ENCODE measurements around the gene VWA8. TPM values are rescaled to one million over a fixed set of nuclear protein-coding genes. Genes with fewer than 3 reads are reported as not detected.
A peak's percentile ranks its signal among the peaks of the same experiment; 100 is the strongest.

VWA8 gene
- total and polyA plus RNA-seq, 2 donors, result 8.8 to 45.9 TPM

- H3K27ac ChIP-seq (ENCODE audit: low read depth), result no peak overlapping the region
Observed at GRCh38 chr13:41780715-41781706, 179.9 kb downstream of the VWA8 start.

GRCh38 chr13:41775251-41775650 is 185.7 kb downstream of the VWA8 start:
- no peak overlapping the region for H3K4me3 ChIP-seq (ENCODE audit: low read depth, low read length)
- 77% methylated on average over 2 of the region's 2 CpGs for WGBS
- H3K4me1 ChIP-seq (ENCODE audit: insufficient read depth), result no peaks in the 10 kb centered on the region
- no peak overlapping the region for H3K27ac ChIP-seq (ENCODE audit: low read depth)
- H3K36me3 ChIP-seq (ENCODE audit: insufficient read depth), result peaks cover 4% of the 10 kb centered on the region
- no peak for DNase-seq (ENCODE audit: extremely low spot score)

More at GRCh38 chr13:41780715-41781706, 179.9 kb downstream of the VWA8 start:
- H3K36me3 ChIP-seq (ENCODE audit: insufficient read depth), result peaks cover 6% of the 10 kb centered on the region
- WGBS, result 67% methylated on average over 5 of the region's 5 CpGs
- no peak overlapping the region for H3K4me3 ChIP-seq (ENCODE audit: low read depth, low read length)
- DNase-seq (ENCODE audit: extremely low spot score), result no peak
- no peaks in the 10 kb centered on the region for H3K4me1 ChIP-seq (ENCODE audit: insufficient read depth)

- no peak for DNase-seq (ENCODE audit: extremely low spot score)
- Histone ChIP-seq H3K27ac (ENCODE audit: low read depth) (no peak overlapping the region), H3K4me3 (ENCODE audit: low read depth, low read length) (no peak overlapping the region), H3K36me3 (ENCODE audit: insufficient read depth) (peaks cover 4% of the 10 kb centered on the region), H3K4me1 (ENCODE audit: insufficient read depth) (no peaks in the 10 kb centered on the region)
Observed at GRCh38 chr13:41774605-41775218, 186.2 kb downstream of the VWA8 start.

- no peak for DNase-seq (ENCODE audit: extremely low spot score)
- H3K27ac ChIP-seq (ENCODE audit: low read depth), result no peak overlapping the region
- no peak overlapping the region for H3K4me3 ChIP-seq (ENCODE audit: low read depth, low read length)
- no peaks in the 10 kb centered on the region for H3K36me3 ChIP-seq (ENCODE audit: insufficient read depth)
- WGBS, result 95% methylated on average over 1 of the region's 1 CpG
- H3K4me1 ChIP-seq (ENCODE audit: insufficient read depth), result no peaks in the 10 kb centered on the region
Observed at GRCh38 chr13:41767801-41768200, 193.1 kb downstream of the VWA8 start.

- Histone ChIP-seq H3K4me1 (ENCODE audit: insufficient read depth) (no peaks in the 10 kb centered on the region), H3K27ac (ENCODE audit: low read depth) (no peak overlapping the region), H3K36me3 (ENCODE audit: insufficient read depth) (no peaks in the 10 kb centered on the region), H3K4me3 (ENCODE audit: low read depth, low read length) (no peak overlapping the region)
- WGBS, result 76% methylated on average over 1 of the region's 1 CpG
- no peak for DNase-seq (ENCODE audit: extremely low spot score)
Observed at GRCh38 chr13:41766439-41766838, 194.5 kb downstream of the VWA8 start.

- no peaks in the 10 kb centered on the region for H3K4me1 ChIP-seq (ENCODE audit: insufficient read depth)
- no peaks in the 10 kb centered on the region for H3K36me3 ChIP-seq (ENCODE audit: insufficient read depth)
- 82% methylated on average over 5 of the region's 5 CpGs for WGBS
- H3K27ac ChIP-seq (ENCODE audit: low read depth), result no peak overlapping the region
- H3K4me3 ChIP-seq (ENCODE audit: low read depth, low read length), result no peak overlapping the region
- DNase-seq (ENCODE audit: extremely low spot score), result no peak
Observed at GRCh38 chr13:41765813-41766212, 195.1 kb downstream of the VWA8 start.

- Histone ChIP-seq H3K4me3 (ENCODE audit: low read depth, low read length) (no peak overlapping the region), H3K36me3 (ENCODE audit: insufficient read depth) (no peaks in the 10 kb centered on the region), H3K4me1 (ENCODE audit: insufficient read depth) (no peaks in the 10 kb centered on the region), H3K27ac (ENCODE audit: low read depth) (no peak overlapping the region)
- 75% methylated on average over 1 of the region's 1 CpG for WGBS
- DNase-seq (ENCODE audit: extremely low spot score), result no peak
Observed at GRCh38 chr13:41765020-41765419, 195.9 kb downstream of the VWA8 start.

GRCh38 chr13:41764558-41764957 is 196.4 kb downstream of the VWA8 start:
- 95% methylated on average over 4 of the region's 4 CpGs for WGBS
- H3K4me3 ChIP-seq (ENCODE audit: low read depth, low read length), result no peak overlapping the region
- H3K4me1 ChIP-seq (ENCODE audit: insufficient read depth), result no peaks in the 10 kb centered on the region
- no peak overlapping the region for H3K27ac ChIP-seq (ENCODE audit: low read depth)
- DNase-seq (ENCODE audit: extremely low spot score), result no peak
- H3K36me3 ChIP-seq (ENCODE audit: insufficient read depth), result no peaks in the 10 kb centered on the region

GRCh38 chr13:41763782-41764181 is 197.1 kb downstream of the VWA8 start:
- no peak for DNase-seq (ENCODE audit: extremely low spot score)
- Histone ChIP-seq H3K4me1 (ENCODE audit: insufficient read depth) (no peaks in the 10 kb centered on the region), H3K4me3 (ENCODE audit: low read depth, low read length) (no peak overlapping the region), H3K27ac (ENCODE audit: low read depth) (no peak overlapping the region), H3K36me3 (ENCODE audit: insufficient read depth) (no peaks in the 10 kb centered on the region)
- WGBS, result 66% methylated on average over 3 of the region's 3 CpGs

- H3K4me1 ChIP-seq (ENCODE audit: insufficient read depth), result no peaks in the 10 kb centered on the region
- WGBS, result 51% methylated on average over 5 of the region's 5 CpGs
Observed at GRCh38 chr13:41762796-41763195, 198.1 kb downstream of the VWA8 start.

GRCh38 chr13:41756198-41756880 is 204.6 kb downstream of the VWA8 start:
- no peaks in the 10 kb centered on the region for H3K4me1 ChIP-seq (ENCODE audit: insufficient read depth)
- no peak overlapping the region for H3K4me3 ChIP-seq (ENCODE audit: low read depth, low read length)
- WGBS, result 87% methylated on average over 1 of the region's 1 CpG
- H3K36me3 ChIP-seq (ENCODE audit: insufficient read depth), result no peaks in the 10 kb centered on the region
- no peak for DNase-seq (ENCODE audit: extremely low spot score)
- H3K27ac ChIP-seq (ENCODE audit: low read depth), result no peak overlapping the region

More at GRCh38 chr13:41762796-41763195, 198.1 kb downstream of the VWA8 start:
- Histone ChIP-seq H3K36me3 (ENCODE audit: insufficient read depth) (no peaks in the 10 kb centered on the region), H3K27ac (ENCODE audit: low read depth) (no peak overlapping the region), H3K4me3 (ENCODE audit: low read depth, low read length) (no peak overlapping the region)
- no peak for DNase-seq (ENCODE audit: extremely low spot score)

GRCh38 chr13:41751734-41752445 is 209.0 kb downstream of the VWA8 start:
- no peak overlapping the region for H3K27ac ChIP-seq (ENCODE audit: low read depth)
- no peaks in the 10 kb centered on the region for H3K36me3 ChIP-seq (ENCODE audit: insufficient read depth)
- no peak for DNase-seq (ENCODE audit: extremely low spot score)
- no peak overlapping the region for H3K4me3 ChIP-seq (ENCODE audit: low read depth, low read length)
- 60% methylated on average over 3 of the region's 3 CpGs for WGBS
- no peaks in the 10 kb centered on the region for H3K4me1 ChIP-seq (ENCODE audit: insufficient read depth)

GRCh38 chr13:41751277-41751676 is 209.6 kb downstream of the VWA8 start:
- no peak overlapping the region for H3K27ac ChIP-seq (ENCODE audit: low read depth)
- H3K4me1 ChIP-seq (ENCODE audit: insufficient read depth), result no peaks in the 10 kb centered on the region
- no peaks in the 10 kb centered on the region for H3K36me3 ChIP-seq (ENCODE audit: insufficient read depth)
- no peak overlapping the region for H3K4me3 ChIP-seq (ENCODE audit: low read depth, low read length)
- peak; percentile 29 for DNase-seq (ENCODE audit: extremely low spot score)
- 16% methylated on average over 2 of the region's 2 CpGs for WGBS
